Panc1 (cell line): ENCODE measurements around the gene CDS2. TPM values are rescaled to one million over a fixed set of nuclear protein-coding genes. Genes with fewer than 3 reads are reported as not detected.

ENCODE experiments used
- ATAC-seq: fragments of 200-7000 bp; cut with Tn5 transposase; 2 replicates; pipeline ENCODE4 v1.9.1; 2020; ENCODE audit warnings: mild to moderate bottlenecking, moderate library complexity
- BruUV-seq: library from RNA; stranded (reverse); fragments of 400-500 nt; replicated peaks from 2 replicates; lab custom pipeline; 2021; lab: Mats Ljungman, UMichigan
- CTCF ChIA-PET: fragments of 300-600 bp; sonication (Branson Sonifier 250); formaldehyde crosslinking; loops from one replicate; lab custom pipeline; 2022; ENCODE audit warnings: antibody characterized with exemption; lab: Charles Lee
- POLR2A ChIA-PET: fragments of 300-600 bp; sonication (Branson Sonifier 250); formaldehyde crosslinking; loops from one replicate; lab custom pipeline; 2022; ENCODE audit warnings: antibody characterized with exemption; lab: Charles Lee
- DNase-seq: peaks from one replicate; pipeline ENCODE4 v3.0.0-alpha.2; 2010; ENCODE audit warnings: low read depth, low spot score
- H3K27ac ChIP-seq: 2 replicates; pipeline ENCODE4 v1.5.1; 2011; ENCODE audit warnings: mild to moderate bottlenecking, low read length, inconsistent platforms
- H3K27me3 ChIP-seq: fragments of 200-500 bp; sonication (Bioruptor generic); 2 replicates; pipeline ENCODE4 v1.6.0; 2014; ENCODE audit warnings: low read length, inconsistent platforms; ENCODE audit not compliant: control insufficient read depth, insufficient read depth
- H3K36me3 ChIP-seq: fragments of 200-500 bp; sonication (Bioruptor generic); 2 replicates; pipeline ENCODE4 v1.5.1; 2014; ENCODE audit warnings: inconsistent platforms, mild to moderate bottlenecking, low read length, moderate library complexity; ENCODE audit not compliant: control insufficient read depth, insufficient read depth
- H3K4me1 ChIP-seq: 2 replicates; pipeline ENCODE4 v1.5.1; 2011; ENCODE audit warnings: inconsistent platforms, mild to moderate bottlenecking, low read length, moderate library complexity; ENCODE audit not compliant: control insufficient read depth, insufficient read depth
- H3K4me3 ChIP-seq, 2 experiments: 2 replicates each; pipeline ENCODE4 v1.5.1; 2011 to 2012; ENCODE audit warnings: low read depth in 2 of 2, low read length in 2 of 2, mild to moderate bottlenecking in 2 of 2, inconsistent platforms in 1 of 2, moderate library complexity in 1 of 2
- H3K9me3 ChIP-seq: fragments of 200-500 bp; sonication (Bioruptor generic); 2 replicates; pipeline ENCODE4 v1.5.1; 2014; ENCODE audit warnings: low read depth, mild to moderate bottlenecking, inconsistent platforms, low read length, moderate library complexity; ENCODE audit not compliant: control insufficient read depth, insufficient read depth
- CTCF ChIP-seq: fragments of 450-650 bp; IDR thresholded peaks from 2 replicates; pipeline ENCODE4 v1.5.1; 2017; ENCODE audit warnings: mild to moderate bottlenecking
- POLR2AphosphoS5 ChIP-seq: IDR thresholded peaks from 2 replicates; pipeline ENCODE4 v1.6.1; 2012; ENCODE audit warnings: mild to moderate bottlenecking, low read depth, low read length, moderate library complexity
- REST ChIP-seq, 2 experiments: IDR thresholded peaks; 2 replicates each; pipeline ENCODE4 v1.6.1; 2011 to 2012; ENCODE audit warnings: low read depth in 2 of 2, control low read depth in 1 of 2, low read length in 1 of 2, mild to moderate bottlenecking in 1 of 2, moderate library complexity in 1 of 2; ENCODE audit not compliant: insufficient read depth in 1 of 2
- SIN3A ChIP-seq: IDR thresholded peaks from 2 replicates; pipeline ENCODE4 v1.6.1; 2012; ENCODE audit warnings: low read depth, mild to moderate bottlenecking, low read length, moderate library complexity, borderline replicate concordance; ENCODE audit not compliant: insufficient read depth
- TCF7L2 ChIP-seq: IDR thresholded peaks from 2 replicates; pipeline ENCODE4 v1.6.1; 2011; ENCODE audit warnings: mild to moderate bottlenecking, low read depth, low read length, inconsistent platforms
- in situ Hi-C: cut with HindIII; loops from 2 replicates; pipeline ENCODE4 v1.10.0; 2016; ENCODE audit warnings: low sequenced_read_pairs, low pct_unique_long_range_greater_than_20kb
- intact Hi-C: fragments of 100-400 bp; cut with micrococcal nuclease; formaldehyde crosslinking; loops from one replicate; pipeline ENCODE4 v1.10.0; 2022; ENCODE audit not compliant: unreplicated experiment
- total RNA-seq: library from RNA; stranded (reverse); gene quantifications from one replicate; pipeline ENCODE4 v1.2.1, GENCODE V29; 2021; ENCODE audit not compliant: unreplicated experiment

Gene CDS2
- total RNA-seq, 1 experiment from 2014 or later = 54.0 TPM

GRCh38 chr20:5182615-5183254 is 55.9 kb downstream of the CDS2 start:
- Histone ChIP-seq H3K27me3 (no peaks in the 10 kb centered on the region), H3K4me1 (no peaks in the 10 kb centered on the region), H3K27ac (no peak overlapping the region), H3K4me3 (no peak overlapping the region), H3K9me3 (no peaks in the 10 kb centered on the region), H3K36me3 (0 out of 2 replicates have a peak, but pooled peaks cover 2% of the 10 kb centered on the region)
- DNase-seq (no peak), ATAC-seq (no peak)
- intact Hi-C loops = no loop called here
- in situ Hi-C loops = no loop called here
- ChIA-PET POLR2A (no interaction called here), CTCF (no interaction called here)
- BruUV-seq = no TSS peak
- TF ChIP-seq CTCF (no peak), POLR2AphosphoS5 (no peak), SIN3A (no peak), REST (IDR thresholded peaks at IDR 0.05; ENCODE audit: insufficient read depth in 1 of 2, low read depth in 2 of 2, low read length in 1 of 2) (no peak), TCF7L2 (no peak)

GRCh38 chr20:5183731-5184474 is 57.1 kb downstream of the CDS2 start:
- ChIA-PET CTCF (no interaction called here), POLR2A (no interaction called here)
- intact Hi-C loops (no loop called here), in situ Hi-C loops (no loop called here)
- Histone ChIP-seq H3K36me3 (0 out of 2 replicates have a peak, but pooled peaks cover 2% of the 10 kb centered on the region), H3K4me1 (no peaks in the 10 kb centered on the region), H3K9me3 (no peaks in the 10 kb centered on the region), H3K27me3 (no peaks in the 10 kb centered on the region), H3K4me3 (no peak overlapping the region), H3K27ac (no peak overlapping the region)
- no peak for DNase-seq
- BruUV-seq = no TSS peak
- TF ChIP-seq SIN3A = no peak
- TF ChIP-seq CTCF = no peak
- TF ChIP-seq REST (IDR thresholded peaks at IDR 0.05; ENCODE audit: insufficient read depth in 1 of 2, low read depth in 2 of 2, low read length in 1 of 2) = no peak
- TF ChIP-seq TCF7L2 = no peak
- no peak for TF ChIP-seq POLR2AphosphoS5
- ATAC-seq = no peak
